ENCODE measurements around the gene LRRC8A. TPM values are rescaled to one million over a fixed set of nuclear protein-coding genes. Genes with fewer than 3 reads are reported as not detected.
"Not testable (repeated sequence)": the region's sequence is repeated elsewhere in the genome, so short reads cannot be mapped to it uniquely, and the experiment has no call there.

The LRRC8A gene
- total and polyA plus RNA-seq, 7 donors: 11.6 to 71.5 (median 16.4) TPM

GRCh38 chr9:128858476-128858875 is 23.5 kb upstream of the LRRC8A start:
- DNase-seq: peak in 1 of 2 donors; percentile 1
- H3K4me1 ChIP-seq: peaks cover 25% of the 10 kb centered on the region
- H3K4me3 ChIP-seq; H3K36me3 ChIP-seq (ENCODE audit: insufficient read depth in 1 of 2, low read depth in 1 of 2); H3K27me3 ChIP-seq (ENCODE audit: insufficient read depth in 3 of 3, low read length in 2 of 3); intact Hi-C loops (cut with DNase I); H3K27ac ChIP-seq; H3K9me3 ChIP-seq; ATAC-seq: not testable (repeated sequence)
- WGBS, 3 donors: 75 to 82% (median 76%) methylated on average over 7 of the region's 7 CpGs

- no peak for ATAC-seq
- H3K27me3 ChIP-seq (ENCODE audit: insufficient read depth in 3 of 3, low read length in 2 of 3): no peaks in the 10 kb centered on the region
- WGBS, 3 donors: 86 to 89% (median 86%) methylated on average over 5 of the region's 5 CpGs
Measured at GRCh38 chr9:128860937-128861336, 21.0 kb upstream of the LRRC8A start.

GRCh38 chr9:128861501-128861900 is 20.4 kb upstream of the LRRC8A start:
- Histone ChIP-seq H3K36me3 (ENCODE audit: insufficient read depth in 1 of 2, low read depth in 1 of 2) (no peaks in the 10 kb centered on the region), H3K27me3 (ENCODE audit: insufficient read depth in 3 of 3, low read length in 2 of 3) (no peaks in the 10 kb centered on the region), H3K9me3 (no peaks in the 10 kb centered on the region), H3K27ac (peak overlapping the region; percentile 61), H3K4me3 (no peak overlapping the region), H3K4me1 (peaks cover 25% of the 10 kb centered on the region)
- TF ChIP-seq CTCF (IDR thresholded peaks at IDR 0.05): no peak
- WGBS, 3 donors: 74 to 81% (median 75%) methylated on average over 6 of the region's 6 CpGs
- peak in 1 of 2 donors; percentile 15 for DNase-seq
- intact Hi-C loops (cut with DNase I): loop anchor here in 1 of 2 donors (5.0 kb wide), 1 partner anchor 66 kb away; no protein-coding TSS in a partner anchor
- no peak for ATAC-seq

More at GRCh38 chr9:128860937-128861336, 21.0 kb upstream of the LRRC8A start:
- no peaks in the 10 kb centered on the region for H3K9me3 ChIP-seq
- no peaks in the 10 kb centered on the region for H3K36me3 ChIP-seq (ENCODE audit: insufficient read depth in 1 of 2, low read depth in 1 of 2)
- intact Hi-C loops (cut with DNase I): loop anchor here in 1 of 2 donors (5.0 kb wide), 1 partner anchor 66 kb away; no protein-coding TSS in a partner anchor
- peaks cover 25% of the 10 kb centered on the region for H3K4me1 ChIP-seq
- DNase-seq: no peak
- no peak for TF ChIP-seq CTCF (IDR thresholded peaks at IDR 0.05)
- H3K27ac ChIP-seq: peak overlapping the region; percentile 61
- no peak overlapping the region for H3K4me3 ChIP-seq

- Histone ChIP-seq H3K9me3 (no peaks in the 10 kb centered on the region), H3K36me3 (ENCODE audit: insufficient read depth in 1 of 2, low read depth in 1 of 2) (no peaks in the 10 kb centered on the region), H3K27me3 (ENCODE audit: insufficient read depth in 3 of 3, low read length in 2 of 3) (no peaks in the 10 kb centered on the region), H3K4me3 (no peak overlapping the region), H3K4me1 (peaks cover 25% of the 10 kb centered on the region), H3K27ac (peak overlapping the region; percentile 61)
- DNase-seq: peak; percentile 38 to 88
- peak; percentile 68 to 88 (median 82) for ATAC-seq
- no peak for TF ChIP-seq CTCF (IDR thresholded peaks at IDR 0.05)
- intact Hi-C loops (cut with DNase I): loop anchor here in 1 of 2 donors (5.0 kb wide), 1 partner anchor 65 kb away; no protein-coding TSS in a partner anchor
- WGBS, 3 donors: 41 to 62% (median 43%) methylated on average over 6 of the region's 6 CpGs
Measured at GRCh38 chr9:128862401-128862851, 19.5 kb upstream of the LRRC8A start.

GRCh38 chr9:128863647-128864046 is 18.3 kb upstream of the LRRC8A start:
- intact Hi-C loops (cut with DNase I): loop anchor here (1.0 to 5.0 kb wide), 2 partner anchors 64 to 65 kb away; no protein-coding TSS in a partner anchor
- H3K9me3 ChIP-seq: no peaks in the 10 kb centered on the region
- H3K4me1 ChIP-seq: peaks cover 25% of the 10 kb centered on the region
- no peaks in the 10 kb centered on the region for H3K27me3 ChIP-seq (ENCODE audit: insufficient read depth in 3 of 3, low read length in 2 of 3)
- no peaks in the 10 kb centered on the region for H3K36me3 ChIP-seq (ENCODE audit: insufficient read depth in 1 of 2, low read depth in 1 of 2)
- TF ChIP-seq CTCF (IDR thresholded peaks at IDR 0.05): peak; percentile 88
- ATAC-seq: peak; percentile 62 to 74 (median 70)
- H3K4me3 ChIP-seq: no peak overlapping the region
- 30 to 36% (median 33%) methylated on average over 10 of the region's 10 CpGs for WGBS, 3 donors
- no peak overlapping the region for H3K27ac ChIP-seq
- peak; percentile 73 to 86 for DNase-seq

Measured in psoas muscle (tissue), 8 donors.